Measurements from ENCODE around the gene GPR176.
"Not testable (repeated sequence)": the region's sequence is repeated elsewhere in the genome, so short reads cannot be mapped to it uniquely, and the experiment has no call there.

Gene GPR176

DNA sequence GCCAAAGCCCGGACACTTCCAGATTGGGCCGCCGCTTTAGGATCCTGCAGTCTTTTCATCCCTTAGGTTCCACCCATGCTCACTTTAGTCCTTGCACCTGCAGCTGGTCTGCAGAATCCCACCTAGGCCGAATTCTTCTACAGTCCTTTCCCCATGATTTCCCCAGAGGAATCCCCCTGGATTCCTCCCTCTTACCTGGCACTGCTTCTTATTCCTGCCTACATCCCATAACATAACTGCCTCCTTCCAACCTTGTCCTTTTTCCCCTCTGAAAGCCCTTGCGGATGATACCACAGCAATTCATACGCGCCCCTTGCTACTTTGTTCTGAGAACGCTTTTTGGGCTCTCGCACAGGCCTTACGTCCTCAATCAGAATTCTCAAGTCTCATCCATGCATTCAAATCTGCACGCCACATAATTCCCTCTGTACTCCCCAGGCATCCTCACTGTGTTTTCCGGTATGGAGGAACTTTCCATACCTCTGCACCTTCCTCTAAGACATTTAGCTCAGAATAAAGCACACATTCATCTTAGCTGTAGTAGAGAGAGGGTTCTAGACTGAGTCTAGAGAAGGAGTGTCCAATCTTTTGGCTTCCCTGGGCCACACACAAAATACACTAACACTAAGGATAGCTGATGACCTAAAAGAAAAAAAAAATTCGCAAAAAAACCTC, 14.5 kb upstream of the GPR176 start:
- DNase-seq: no peak

DNA sequence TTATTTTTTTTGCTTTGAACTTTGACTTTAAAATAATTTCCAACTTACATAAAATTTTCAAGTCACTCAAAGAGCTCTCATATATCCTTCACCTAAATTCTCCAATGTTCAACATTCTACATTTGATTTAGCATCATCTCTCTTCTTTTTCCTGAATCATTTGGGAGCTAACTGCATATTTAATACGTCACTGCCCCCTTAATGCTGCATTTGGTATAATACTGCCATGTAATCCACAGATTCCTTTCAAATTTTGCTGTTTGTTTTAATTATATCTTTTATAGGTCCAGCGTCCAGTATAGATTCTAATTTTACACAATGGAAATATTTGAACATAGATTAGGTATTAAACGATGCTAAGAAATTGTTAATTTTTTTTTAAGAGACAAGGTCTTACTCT, 11.5 kb upstream of the GPR176 start:
- no peak for DNase-seq

DNA sequence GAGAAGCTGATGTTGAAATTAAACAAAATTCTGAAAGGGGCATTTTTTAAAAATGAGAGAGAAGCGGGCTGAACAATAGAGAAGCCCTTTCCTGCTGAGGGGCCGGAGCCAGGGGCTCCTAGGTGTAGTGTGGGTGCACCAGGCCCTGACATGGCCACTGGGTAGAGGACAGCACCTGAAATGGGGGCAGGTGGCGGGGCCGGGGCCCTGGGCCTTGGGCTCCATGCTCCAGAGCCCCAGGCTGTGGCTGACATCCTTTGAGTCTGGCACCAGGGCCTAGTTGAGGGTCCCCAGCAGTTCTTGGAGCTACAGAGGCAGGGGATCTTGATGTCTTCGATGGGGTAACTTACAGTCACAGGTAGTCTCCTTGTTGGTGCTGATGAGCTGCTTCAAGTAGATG, 6.5 kb upstream of the GPR176 start:
- DNase-seq: no peak

DNA sequence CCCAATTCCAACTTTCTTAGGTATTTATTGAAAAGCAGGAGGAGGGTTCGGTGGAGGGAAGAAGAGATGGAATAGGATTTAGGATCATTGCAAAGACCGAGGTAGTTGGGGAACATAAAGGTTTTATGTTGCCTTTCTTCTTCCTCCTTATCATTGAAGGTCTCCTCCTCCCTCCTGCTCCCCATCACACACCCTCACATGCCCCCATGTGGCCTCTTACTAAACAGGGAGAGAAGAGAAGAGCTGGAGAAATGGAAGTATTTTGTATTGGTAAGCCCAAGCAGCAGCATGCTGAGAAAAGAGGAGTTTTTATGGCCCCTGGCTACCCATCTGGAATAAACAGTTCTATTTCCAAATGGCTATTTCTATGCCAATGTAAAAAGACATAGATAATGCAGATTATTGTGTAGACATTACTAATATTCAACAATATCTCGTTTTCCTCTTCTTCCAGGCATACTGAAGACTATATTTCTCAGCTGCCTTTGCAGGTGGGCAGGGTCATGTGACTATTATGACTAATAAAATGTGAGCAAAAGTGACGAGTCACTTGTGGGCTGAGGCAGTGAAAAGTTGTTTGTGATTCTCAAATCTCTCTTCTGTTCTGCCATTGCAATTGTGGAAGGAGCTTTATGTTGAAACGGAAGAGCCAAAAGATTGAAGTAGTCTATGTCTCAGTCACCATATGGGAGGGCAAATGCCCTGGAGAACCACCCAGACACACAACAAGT, 5.2 kb upstream of the GPR176 start:
- no peak for DNase-seq

DNA sequence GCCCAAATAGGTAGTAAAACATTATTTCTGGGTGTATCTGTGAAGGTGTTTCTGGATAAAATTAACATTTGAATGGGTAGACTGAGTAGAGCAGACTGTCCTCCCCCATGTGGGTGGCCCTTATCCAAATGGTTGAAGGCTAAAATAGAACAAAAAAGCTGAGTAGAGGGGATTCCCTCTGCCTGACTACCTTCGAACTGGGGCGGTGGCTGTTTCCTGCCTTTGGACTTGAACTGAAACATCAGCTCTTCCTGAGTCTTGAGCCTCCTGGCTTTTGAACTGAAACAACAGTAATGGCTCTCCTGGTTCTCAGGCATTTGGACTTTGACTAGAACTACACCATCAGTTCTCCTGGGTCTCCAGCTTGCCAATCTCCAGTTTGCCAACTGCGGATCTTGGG, 4.4 kb upstream of the GPR176 start:
- DNase-seq: no peak

DNA sequence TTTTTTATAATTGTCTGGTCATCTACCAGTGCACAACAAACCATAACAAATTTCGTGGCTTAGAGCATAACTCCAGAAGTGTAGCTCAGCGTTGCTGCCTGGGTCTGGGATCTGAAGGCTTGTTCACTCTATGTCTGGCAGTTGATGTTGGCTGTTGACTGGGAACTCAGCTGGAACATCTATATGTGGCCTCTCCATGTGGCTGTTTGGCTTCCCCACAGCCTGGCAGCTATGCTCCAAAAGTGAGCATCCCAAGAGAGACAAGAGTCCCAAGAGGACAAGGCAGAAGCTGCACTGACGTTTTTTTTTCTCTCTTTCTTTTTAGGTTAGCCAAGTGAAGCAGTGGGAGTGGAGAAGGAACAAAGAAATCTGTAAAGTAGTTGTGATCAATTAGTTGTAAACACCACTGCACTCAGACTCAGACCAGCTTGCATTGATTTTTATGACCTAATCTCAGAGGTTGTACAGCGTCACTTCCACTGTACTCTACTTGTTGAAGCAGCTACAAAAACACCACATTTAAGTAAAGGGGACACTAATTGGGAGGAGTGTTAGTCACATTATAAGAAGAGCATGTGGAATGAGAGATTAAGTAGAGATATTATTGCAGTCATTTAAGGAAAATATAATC, 2.5 kb upstream of the GPR176 start:
- DNase-seq: no peak

DNA sequence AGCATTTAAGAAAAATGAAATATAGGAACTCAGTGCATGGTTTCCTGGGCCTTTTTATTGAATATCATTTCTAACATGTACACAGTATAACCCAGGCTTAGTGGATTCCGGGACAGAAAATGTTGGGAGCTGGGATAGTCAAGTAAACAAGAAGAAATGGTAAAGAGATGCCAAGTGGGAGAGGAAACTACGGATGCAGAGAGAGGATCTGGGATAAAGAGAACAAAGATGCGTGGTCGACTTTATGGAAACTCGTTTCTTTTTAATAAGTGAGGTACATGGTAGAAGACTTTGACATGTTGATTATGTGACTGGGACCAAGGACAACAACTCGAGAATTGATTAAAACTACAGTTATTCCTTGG, 1.2 kb upstream of the GPR176 start:
- no peak for DNase-seq

DNA sequence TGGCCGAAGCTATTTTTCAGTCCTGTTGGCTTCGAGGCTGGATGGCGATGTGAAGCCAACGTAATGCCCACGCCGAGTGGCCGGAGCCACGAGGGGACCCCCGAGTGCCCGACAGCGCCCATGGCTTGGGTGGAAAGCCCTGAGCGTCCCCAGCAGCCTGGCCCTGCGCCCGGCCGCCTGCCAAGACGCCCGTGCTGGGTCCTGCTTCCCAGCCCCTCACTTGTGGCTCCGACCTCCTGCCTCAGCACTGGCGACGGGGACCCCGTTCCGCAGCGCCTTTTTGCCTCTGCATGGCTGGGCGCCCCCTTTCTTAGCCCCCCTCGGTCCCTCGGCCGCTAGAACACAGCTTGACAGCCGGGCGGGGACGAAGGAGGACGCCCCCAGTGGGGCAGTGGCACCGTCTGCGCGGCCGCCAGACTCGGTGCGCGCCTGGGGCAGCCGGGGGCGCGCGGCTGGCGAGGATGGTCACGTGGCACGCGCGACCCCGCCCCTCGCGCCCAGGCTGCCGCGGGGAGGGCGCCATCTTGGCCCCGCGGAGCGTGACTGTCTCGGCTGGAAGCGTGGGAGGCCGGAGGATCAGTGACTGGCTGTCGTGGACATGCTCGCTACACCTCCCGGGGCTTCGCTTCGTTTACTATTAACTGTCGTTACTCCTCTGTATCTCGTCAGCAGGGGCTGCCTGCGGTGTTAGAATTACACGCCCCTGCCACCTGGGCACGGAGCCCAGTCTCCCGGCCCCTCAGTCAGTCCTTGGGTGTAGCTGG, 626 bp upstream of the GPR176 start:
- DNase-seq: peak; percentile 81

DNA sequence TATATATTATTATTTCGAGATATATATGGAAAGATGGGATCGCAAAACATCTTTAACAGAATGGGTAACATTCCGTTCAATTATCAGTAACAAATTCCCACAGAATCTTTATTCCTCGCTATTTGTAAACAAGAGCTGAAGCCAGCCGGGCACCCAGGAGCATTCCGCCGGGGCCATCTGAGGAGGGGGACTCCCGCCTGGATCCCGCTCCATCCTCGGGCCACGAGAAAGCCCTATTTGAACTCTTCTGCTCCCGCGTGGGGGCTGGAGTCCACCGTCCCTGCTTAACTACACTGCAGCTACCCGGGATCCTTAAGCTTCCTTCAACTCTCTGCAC, 687 bp downstream of the GPR176 start:
- no peak for DNase-seq

DNA sequence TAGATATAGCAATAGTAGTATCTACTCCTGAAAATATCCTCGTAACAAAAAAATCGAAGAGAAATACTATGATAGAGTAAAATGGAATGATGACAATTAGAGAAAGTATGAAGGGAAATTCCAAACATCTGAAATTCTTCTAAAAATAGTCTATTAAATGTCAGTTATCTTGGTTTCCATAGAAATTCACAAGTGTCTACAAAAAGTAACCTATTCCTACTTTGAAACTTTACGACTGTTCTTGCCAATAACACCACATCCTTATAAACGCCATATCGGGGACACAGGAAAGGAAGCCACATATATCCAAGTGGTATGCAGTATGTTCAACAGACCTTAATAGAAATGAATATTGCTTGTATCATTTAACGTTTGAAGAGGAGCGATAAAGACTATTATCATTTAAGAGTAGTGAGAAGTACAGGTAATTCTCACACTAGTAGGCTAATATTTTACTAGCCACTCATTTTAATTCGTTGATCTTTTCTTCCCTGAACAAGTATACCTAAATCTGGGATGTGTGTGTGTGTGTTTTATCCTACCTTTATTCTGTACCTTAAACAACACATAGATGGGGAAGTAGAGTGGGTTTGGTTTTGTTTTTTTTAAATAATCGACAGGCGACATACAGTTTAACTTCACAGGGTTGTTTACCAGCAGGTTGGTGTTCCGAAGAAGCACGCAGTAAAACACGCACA, 1.2 kb downstream of the GPR176 start:
- no peak for DNase-seq

DNA sequence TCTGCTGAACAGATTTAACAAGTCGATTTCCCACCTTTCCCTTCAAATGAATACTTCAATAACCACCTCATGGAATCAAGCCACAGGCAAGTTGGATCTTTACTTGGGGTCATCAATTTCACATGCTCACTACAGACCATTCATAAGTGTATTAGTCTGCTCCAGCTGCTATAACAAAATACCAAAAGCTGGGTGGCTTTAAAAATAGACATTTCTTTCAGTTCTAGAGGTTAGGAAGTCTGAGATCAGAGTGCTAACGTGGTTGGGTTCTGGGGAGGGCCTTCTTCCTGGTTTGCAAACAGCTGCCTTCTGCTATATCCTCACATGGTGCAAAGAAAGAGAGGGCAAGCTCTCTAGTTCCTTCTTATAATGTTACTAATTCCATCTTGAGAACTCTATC, 5.1 kb downstream of the GPR176 start:
- no peak for DNase-seq

DNA sequence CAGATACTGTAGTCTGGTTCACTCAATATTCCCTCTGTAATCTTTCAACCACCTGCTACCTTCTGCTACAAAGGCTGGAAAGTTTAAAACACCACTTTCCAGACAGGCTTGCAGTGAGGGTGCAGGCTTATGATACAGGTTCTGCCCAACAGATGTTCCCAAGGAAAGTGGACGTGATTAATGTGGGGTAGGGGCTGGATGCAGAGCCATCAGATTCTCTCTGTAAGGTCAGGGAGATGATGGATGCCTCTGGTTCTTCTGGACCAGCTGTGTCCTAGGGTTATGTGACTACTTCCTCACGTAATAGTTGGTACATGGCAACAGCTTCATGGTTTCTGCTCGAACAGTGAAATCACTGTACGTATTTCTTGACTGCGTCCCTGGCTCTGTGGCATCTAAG, 11.1 kb downstream of the GPR176 start:
- no peak for DNase-seq

DNA sequence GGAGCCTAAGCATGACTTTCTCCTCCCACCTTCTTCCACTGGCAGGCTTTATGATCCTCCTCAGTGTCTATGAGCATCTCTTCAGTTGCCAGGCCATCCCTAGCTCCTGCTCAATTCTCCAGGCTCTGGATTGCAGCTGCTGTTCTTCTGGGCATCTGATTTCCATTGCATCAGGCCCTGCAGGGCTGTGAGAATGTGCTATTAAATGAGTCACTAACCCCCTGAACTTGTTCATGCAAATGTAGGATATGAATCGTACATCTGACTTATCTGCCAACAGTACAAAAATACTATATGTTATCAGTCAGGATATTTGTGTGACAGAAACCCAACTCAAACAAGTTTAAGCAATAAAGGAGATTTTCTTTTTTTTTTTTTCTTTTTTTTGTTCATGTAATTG, 11.9 kb downstream of the GPR176 start:
- no peak for DNase-seq

DNA sequence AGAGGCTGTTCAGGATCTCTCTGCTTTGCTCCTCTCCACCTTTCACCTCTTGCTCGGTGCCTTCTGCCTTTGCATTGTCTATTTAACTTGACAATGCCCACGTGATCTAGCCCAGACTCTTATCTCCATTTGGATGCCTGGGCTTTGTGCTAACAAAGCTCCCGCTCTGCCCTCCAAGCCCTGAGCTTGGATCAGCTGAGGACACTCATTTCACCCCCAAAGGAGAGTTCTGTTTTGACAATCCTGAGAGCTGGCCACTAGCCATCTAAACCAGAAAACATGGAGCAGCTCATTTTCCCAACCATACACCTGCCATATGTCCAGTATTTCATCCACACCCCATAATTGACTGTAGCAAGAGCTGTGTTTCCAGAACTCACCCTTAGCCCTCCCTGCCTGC, 12.8 kb downstream of the GPR176 start:
- no peak for DNase-seq

DNA sequence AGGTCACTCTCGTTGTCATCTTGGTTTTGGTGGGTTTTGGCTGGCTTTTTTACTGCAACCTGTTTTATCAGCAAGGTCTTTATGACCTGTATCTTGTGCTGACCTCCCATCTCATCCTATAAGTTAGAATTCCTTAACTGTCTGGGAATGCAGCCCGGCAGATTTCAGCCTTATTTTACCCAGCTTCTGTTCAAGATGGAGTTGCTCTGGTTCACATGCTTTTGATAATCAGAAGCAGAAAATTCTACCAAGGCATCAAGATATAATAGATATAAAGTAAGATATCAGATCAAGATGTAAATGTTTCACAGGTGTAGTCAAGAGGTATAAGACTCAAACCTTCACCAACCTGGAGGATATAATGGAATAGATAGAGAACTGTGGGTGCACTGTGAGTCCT, 16.0 kb downstream of the GPR176 start:
- DNase-seq: no peak

DNA sequence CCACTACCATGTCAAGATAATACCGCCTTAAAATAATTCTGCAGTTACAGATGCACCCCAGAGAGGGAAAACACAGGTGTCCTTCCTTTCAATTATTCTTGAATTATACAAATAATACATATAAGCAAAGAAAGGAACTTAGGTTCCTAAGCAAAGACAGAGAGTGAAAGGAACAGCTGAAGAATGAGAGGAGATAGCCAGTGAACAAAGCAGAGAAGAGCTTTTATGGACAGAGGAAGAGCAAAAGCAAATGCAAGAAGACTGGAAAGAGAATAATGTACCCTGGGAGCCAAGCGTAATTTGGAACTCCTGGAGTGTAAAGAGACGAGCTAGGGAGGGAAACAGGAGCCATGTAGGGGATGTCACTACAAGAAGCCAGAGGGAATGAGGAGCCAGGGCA, 21.7 kb downstream of the GPR176 start:
- DNase-seq: no peak

DNA sequence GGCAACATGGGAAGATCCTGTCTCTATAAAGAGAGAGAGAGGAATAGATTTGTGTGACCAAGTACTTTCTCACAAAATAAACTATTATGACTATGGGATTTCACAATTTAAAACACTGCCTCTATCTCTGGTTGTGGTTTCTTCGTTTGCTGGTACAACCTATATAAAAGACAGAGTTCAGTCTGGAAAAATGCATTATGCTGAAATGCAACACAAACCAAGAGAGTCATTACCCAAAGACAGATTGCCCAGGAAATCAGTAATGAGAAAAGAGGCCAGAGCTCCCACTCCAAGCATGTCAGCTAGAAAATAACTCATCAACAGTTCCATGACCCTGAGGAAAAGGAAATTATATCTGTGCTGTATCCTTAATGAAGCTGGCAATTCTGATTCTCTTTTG, 23.2 kb downstream of the GPR176 start:
- no peak for DNase-seq

DNA sequence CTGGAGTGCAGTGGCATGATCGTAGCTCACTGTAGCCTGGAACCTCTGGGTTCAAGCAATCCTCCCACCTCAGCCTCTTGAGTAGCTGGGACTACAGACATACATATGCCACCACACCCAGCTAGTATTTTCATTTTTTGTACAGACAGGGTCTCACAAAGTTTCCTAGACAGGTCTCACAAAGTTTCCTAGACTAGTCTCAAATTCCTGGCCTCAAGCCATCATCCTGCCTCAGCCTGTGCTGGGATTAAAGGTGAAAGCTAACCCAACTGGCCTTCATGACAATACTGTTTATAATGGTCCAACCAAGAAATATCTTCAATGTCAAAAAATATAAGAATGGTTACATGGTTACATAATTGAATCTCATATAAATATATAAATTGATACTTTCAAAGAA, 24.0 kb downstream of the GPR176 start:
- no peak for DNase-seq

DNA sequence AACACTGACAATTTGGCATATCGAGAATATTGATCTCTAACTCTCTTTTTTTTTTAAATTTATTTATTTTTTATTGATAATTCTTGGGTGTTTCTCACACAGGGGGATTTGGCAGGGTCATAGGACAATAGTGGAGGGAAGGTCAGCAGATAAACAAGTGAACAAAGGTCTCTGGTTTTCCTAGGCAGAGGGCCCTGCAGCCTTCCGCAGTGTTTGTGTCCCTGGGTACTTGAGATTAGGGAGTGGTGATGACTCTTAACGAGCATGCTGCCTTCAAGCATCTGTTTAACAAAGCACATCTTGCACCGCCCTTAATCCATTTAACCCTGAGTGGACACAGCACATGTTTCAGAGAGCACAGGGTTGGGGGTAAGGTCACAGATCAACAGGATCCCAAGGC, 27.0 kb downstream of the GPR176 start:
- DNase-seq: not testable (repeated sequence)

DNA sequence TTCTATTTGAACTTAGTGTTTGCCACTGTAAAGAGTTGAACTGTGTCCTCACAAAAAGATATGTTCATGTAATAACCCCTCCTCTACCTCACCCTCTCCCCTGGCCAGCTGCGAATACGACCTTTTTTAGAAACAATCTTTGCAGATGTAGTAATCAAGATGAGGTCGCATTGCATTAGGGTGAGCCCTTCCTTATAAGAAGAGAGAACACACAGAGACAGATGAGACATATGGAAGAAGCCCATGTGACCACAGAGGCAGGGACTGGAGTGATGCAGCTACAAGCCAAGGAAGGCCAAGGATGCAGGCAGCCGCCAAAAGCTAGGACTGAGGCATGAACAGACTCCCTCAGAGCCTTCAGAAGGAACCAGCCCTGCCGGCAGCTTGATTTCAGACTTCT, 27.6 kb downstream of the GPR176 start:
- DNase-seq: no peak

DNA sequence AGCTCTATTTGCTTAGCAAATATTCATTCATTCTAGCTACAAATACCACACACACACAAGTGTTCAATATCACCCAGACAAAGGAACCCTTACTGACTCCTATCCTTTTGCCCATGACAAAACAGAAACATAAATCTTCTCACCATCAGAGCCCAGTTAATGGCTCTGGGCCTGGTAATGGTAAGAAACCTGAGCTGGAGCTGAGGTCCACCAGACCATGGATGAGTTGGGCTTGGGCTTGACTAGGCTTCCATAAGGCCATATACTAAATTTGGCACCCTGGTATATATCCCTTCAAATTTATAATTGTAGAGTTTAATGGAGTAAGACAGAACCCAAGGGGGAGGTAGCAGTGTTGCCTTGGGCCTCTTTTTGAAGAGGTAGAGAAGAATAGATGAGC, 29.4 kb downstream of the GPR176 start:
- DNase-seq: no peak

DNA sequence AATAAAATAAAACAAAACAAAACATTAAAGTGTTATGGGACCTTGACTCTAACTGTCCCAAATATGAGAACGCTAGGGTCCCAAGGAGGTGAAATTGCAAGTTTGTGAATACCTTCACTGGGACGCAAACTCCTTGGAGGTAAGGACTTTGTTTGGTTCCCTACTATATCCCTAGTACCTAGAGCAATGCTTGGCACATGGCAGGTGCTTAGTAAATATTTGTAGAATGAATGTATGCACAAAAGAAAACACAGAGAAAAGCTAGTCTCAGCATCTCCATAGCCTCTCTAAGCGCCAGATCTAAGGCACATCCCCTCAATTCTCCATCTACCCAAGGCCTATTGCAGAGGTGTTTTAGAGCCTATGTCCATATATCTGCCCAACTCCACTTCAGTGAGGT, 30.5 kb downstream of the GPR176 start:
- no peak for DNase-seq

DNA sequence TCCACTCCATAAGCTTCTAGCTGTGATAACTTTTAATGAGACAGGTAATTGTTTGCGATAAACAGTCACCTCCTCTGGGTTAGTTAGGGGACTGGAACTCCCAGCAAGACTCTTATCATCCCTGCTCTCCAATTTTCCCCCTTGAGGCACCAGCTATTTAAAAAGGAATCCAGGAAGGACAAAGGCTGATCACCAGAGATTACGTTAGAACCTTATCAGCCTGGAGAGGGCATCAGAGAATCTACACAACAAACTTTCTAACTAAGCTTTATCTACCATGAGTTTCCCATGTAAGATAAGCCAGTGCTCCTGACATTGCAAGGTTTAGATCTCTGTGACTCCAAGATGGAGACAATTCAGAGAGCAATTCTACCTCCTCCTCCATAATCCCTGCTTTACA, 31.3 kb downstream of the GPR176 start:
- DNase-seq: no peak
